G401.6 (cell line): ENCODE data around the gene ABHD17C.

Source experiments
- FAIRE-seq: peaks from 2 replicates; lab custom pipeline; 2012; peaks lifted over from hg19 to GRCh38; lab: Jason Lieb, UNC

ABHD17C gene

GRCh38 chr15:80689716-80690115, 5.4 kb upstream of the ABHD17C start:
- FAIRE-seq = no peak

- FAIRE-seq = no peak
Observed at GRCh38 chr15:80691575-80691974, 3.5 kb upstream of the ABHD17C start.

- no peak for FAIRE-seq
Observed at GRCh38 chr15:80693682-80694610, 1.2 kb upstream of the ABHD17C start.

GRCh38 chr15:80694611-80695098, 455 bp upstream of the ABHD17C start:
- no peak for FAIRE-seq

GRCh38 chr15:80695911-80696661, 976 bp downstream of the ABHD17C start:
- no peak for FAIRE-seq

- no peak for FAIRE-seq
Observed at GRCh38 chr15:80697075-80697685, 2.1 kb downstream of the ABHD17C start.

GRCh38 chr15:80698676-80699075, 3.6 kb downstream of the ABHD17C start:
- no peak for FAIRE-seq

- FAIRE-seq = no peak
Observed at GRCh38 chr15:80699981-80700380, 4.9 kb downstream of the ABHD17C start.

- no peak for FAIRE-seq
Observed at GRCh38 chr15:80701676-80702311, 6.7 kb downstream of the ABHD17C start.

GRCh38 chr15:80703081-80703480, 8.0 kb downstream of the ABHD17C start:
- no peak for FAIRE-seq

- no peak for FAIRE-seq
Observed at GRCh38 chr15:80703965-80704364, 8.9 kb downstream of the ABHD17C start.

GRCh38 chr15:80706161-80706560, 11.1 kb downstream of the ABHD17C start:
- FAIRE-seq = no peak

- no peak for FAIRE-seq
Observed at GRCh38 chr15:80709542-80709941, 14.4 kb downstream of the ABHD17C start.

GRCh38 chr15:80710635-80711554, 15.8 kb downstream of the ABHD17C start:
- FAIRE-seq = no peak

GRCh38 chr15:80711886-80712285, 16.8 kb downstream of the ABHD17C start:
- no peak for FAIRE-seq

GRCh38 chr15:80712956-80713355, 17.8 kb downstream of the ABHD17C start:
- FAIRE-seq = no peak

GRCh38 chr15:80721476-80721875, 26.4 kb downstream of the ABHD17C start:
- no peak for FAIRE-seq

GRCh38 chr15:80722811-80723210, 27.7 kb downstream of the ABHD17C start:
- no peak for FAIRE-seq

GRCh38 chr15:80727196-80727595, 32.1 kb downstream of the ABHD17C start:
- no peak for FAIRE-seq

- no peak for FAIRE-seq
Observed at GRCh38 chr15:80727596-80727995, 32.5 kb downstream of the ABHD17C start.

- no peak for FAIRE-seq
Observed at GRCh38 chr15:80730387-80730786, 35.3 kb downstream of the ABHD17C start.
